Tibial artery (tissue), 4 donors: ENCODE results near the gene SARDH.

Experiments
- DNase-seq, 2 donors: peaks; one replicate each; pipeline ENCODE4 v3.0.0-alpha.2; 2019
- H3K27ac ChIP-seq, 2 donors: fragments of 200-600 bp; sonication (generic) in 1 of 2; 1 replicate in 1 of 2; 2 replicates in 1 of 2; pipeline ENCODE4 v1.5.1; 2018 to 2019; ENCODE audit warnings: mild to moderate bottlenecking in 1 of 2
- H3K27me3 ChIP-seq, 2 donors: fragments of 200-600 bp; sonication (generic) in 1 of 2; one replicate each; pipeline versions ENCODE4 v1.5.1 to v1.6.0; 2016 to 2019
- H3K36me3 ChIP-seq, 3 donors: fragments of 200-600 bp; sonication (generic) in 2 of 3; one replicate each; pipeline ENCODE4 v1.5.1; 2016 to 2019; ENCODE audit warnings: mild to moderate bottlenecking in 2 of 3
- H3K4me1 ChIP-seq, 4 donors: fragments of 200-600 bp; sonication (generic) in 2 of 4; 1 replicate in 3 of 4; 2 replicates in 1 of 4; pipeline ENCODE4 v1.5.1; 2016 to 2019
- H3K4me3 ChIP-seq, 2 donors: fragments of 200-600 bp; sonication (generic) in 1 of 2; 1 replicate in 1 of 2; 2 replicates in 1 of 2; pipeline ENCODE4 v1.5.1; 2018 to 2019; ENCODE audit warnings: mild to moderate bottlenecking in 2 of 2
- H3K9me3 ChIP-seq, 3 donors: fragments of 200-600 bp; sonication (generic) in 1 of 3; one replicate each; pipeline ENCODE4 v1.5.1; 2016 to 2019
- CTCF ChIP-seq, 2 experiments: fragments of 200-600 bp in 1 of 2; fragments of 450-650 bp in 1 of 2; IDR thresholded peaks; one replicate each; pipeline ENCODE4 v1.5.1; 2017 to 2019; ENCODE audit warnings: antibody characterized with exemption in 2 of 2, mild to moderate bottlenecking in 1 of 2, moderate library complexity in 1 of 2
- intact Hi-C: fragments of 100-400 bp; cut with DNase I; formaldehyde crosslinking; loops from one replicate; pipeline ENCODE4 v1.15.0; 2023; ENCODE audit warnings: low total_unique reads

Gene SARDH

GRCh38 chr9:133702798-133703590, 35.2 kb downstream of the SARDH start:
- H3K9me3 ChIP-seq = no peaks in the 10 kb centered on the region
- H3K27me3 ChIP-seq = peaks cover 0 to 45% of the 10 kb centered on the region in 2 donors
- intact Hi-C loops = no loop called here
- peak overlapping the region; percentile 15 to 25 for H3K4me3 ChIP-seq
- peaks cover 0 to 18% (median 4%) of the 10 kb centered on the region in 4 donors for H3K4me1 ChIP-seq
- TF ChIP-seq CTCF (IDR thresholded peaks at IDR 0.05) = no peak
- H3K36me3 ChIP-seq = no peaks in the 10 kb centered on the region
- DNase-seq = peak in 1 of 2 donors; percentile 60
- H3K27ac ChIP-seq = no peak overlapping the region

GRCh38 chr9:133701981-133702797, 36.0 kb downstream of the SARDH start:
- intact Hi-C loops = no loop called here
- H3K4me3 ChIP-seq = peak overlapping the region; percentile 15 to 25

GRCh38 chr9:133701321-133701980, 36.7 kb downstream of the SARDH start:
- no peaks in the 10 kb centered on the region for H3K9me3 ChIP-seq
- H3K36me3 ChIP-seq = no peaks in the 10 kb centered on the region
- no peak for TF ChIP-seq CTCF (IDR thresholded peaks at IDR 0.05)
- peaks cover 0 to 41% of the 10 kb centered on the region in 2 donors for H3K27me3 ChIP-seq
- H3K4me1 ChIP-seq = peaks cover 0 to 11% (median 4%) of the 10 kb centered on the region in 4 donors
- DNase-seq = no peak
- no peak overlapping the region for H3K4me3 ChIP-seq
- intact Hi-C loops = no loop called here
- H3K27ac ChIP-seq = no peak overlapping the region

More at GRCh38 chr9:133701981-133702797, 36.0 kb downstream of the SARDH start:
- Histone ChIP-seq H3K27me3 (peaks cover 0 to 41% of the 10 kb centered on the region in 2 donors), H3K9me3 (no peaks in the 10 kb centered on the region), H3K36me3 (no peaks in the 10 kb centered on the region), H3K27ac (no peak overlapping the region), H3K4me1 (peaks cover 0 to 16% (median 4%) of the 10 kb centered on the region in 4 donors)
- TF ChIP-seq CTCF (IDR thresholded peaks at IDR 0.05) = no peak
- DNase-seq = no peak

GRCh38 chr9:133700819-133701320, 37.3 kb downstream of the SARDH start:
- no peak overlapping the region for H3K27ac ChIP-seq
- intact Hi-C loops = no loop called here
- no peak for TF ChIP-seq CTCF (IDR thresholded peaks at IDR 0.05)
- peak in 1 of 2 donors; percentile 38 for DNase-seq
- H3K4me3 ChIP-seq = no peak overlapping the region
- no peaks in the 10 kb centered on the region for H3K9me3 ChIP-seq
- H3K4me1 ChIP-seq = peaks cover 0 to 11% (median 4%) of the 10 kb centered on the region in 4 donors
- peaks cover 0 to 44% of the 10 kb centered on the region in 2 donors for H3K27me3 ChIP-seq
- H3K36me3 ChIP-seq = no peaks in the 10 kb centered on the region

GRCh38 chr9:133699546-133699945, 38.6 kb downstream of the SARDH start:
- intact Hi-C loops = no loop called here
- TF ChIP-seq CTCF (IDR thresholded peaks at IDR 0.05) = no peak
- peaks cover 0 to 11% (median 4%) of the 10 kb centered on the region in 4 donors for H3K4me1 ChIP-seq
- peaks cover 0 to 50% of the 10 kb centered on the region in 2 donors for H3K27me3 ChIP-seq
- H3K4me3 ChIP-seq = no peak overlapping the region
- no peak overlapping the region for H3K27ac ChIP-seq
- DNase-seq = no peak
- no peaks in the 10 kb centered on the region for H3K36me3 ChIP-seq
- no peaks in the 10 kb centered on the region for H3K9me3 ChIP-seq
